Pancreas (tissue), 10 donors: ENCODE data around the gene DFFA. TPM values are rescaled to one million over a fixed set of nuclear protein-coding genes. Genes with fewer than 3 reads are reported as not detected.
"Not testable (repeated sequence)": the region's sequence is repeated elsewhere in the genome, so short reads cannot be mapped to it uniquely, and the experiment has no call there.

ENCODE experiments used
- ATAC-seq, 4 donors: fragments of 200-7000 bp; cut with Tn5 transposase; one replicate each; pipeline versions ENCODE4 v1.8.0 to v1.9.1; 2020; ENCODE audit warnings: mild to moderate bottlenecking in 4 of 4, moderate library complexity in 4 of 4
- DNase-seq, 6 donors: peaks; one replicate each; pipeline ENCODE4 v3.0.0-alpha.2; 2020
- FAIRE-seq: peaks from 2 replicates; lab custom pipeline; 2012; peaks lifted over from hg19 to GRCh38; lab: Jason Lieb, UNC
- H3K27ac ChIP-seq, 4 donors: fragments of 200-600 bp; sonication (generic); 1 replicate in 3 of 4; 2 replicates in 1 of 4; pipeline versions ENCODE4 v1.5.0 to v1.8.0; 2020
- H3K27me3 ChIP-seq, 4 donors: fragments of 200-600 bp; one replicate each; pipeline ENCODE4 v1.8.0; 2021
- H3K36me3 ChIP-seq, 3 donors: fragments of 200-600 bp; sonication (generic) in 1 of 3; one replicate each; pipeline versions ENCODE4 v1.5.0 to v1.8.0; 2020 to 2021
- H3K4me1 ChIP-seq, 3 donors: fragments of 200-600 bp; one replicate each; pipeline ENCODE4 v1.8.0; 2021
- H3K4me3 ChIP-seq, 4 donors: fragments of 200-600 bp; sonication (generic) in 2 of 4; one replicate each; pipeline versions ENCODE4 v1.5.0 to v1.8.0; 2020 to 2021
- H3K9me3 ChIP-seq, 4 donors: fragments of 200-600 bp; one replicate each; pipeline ENCODE4 v1.8.0; 2021
- WGBS, 2 donors: extraction: QIAGEN DNeasy Blood & Tissue Kit; methylation state at CpG; one replicate each; pipeline ENCODE4 v1.1.7; 2013; 5-methylcytosine and 5-hydroxymethylcytosine counted together
- intact Hi-C, 3 donors: fragments of 100-400 bp; cut with DNase I; formaldehyde crosslinking; loops; one replicate each; pipeline versions ENCODE4 v1.11.1 to v1.14.2; 2022
- polyA plus RNA-seq, 2 donors: library from polyadenylated mRNA; stranded (reverse); fragments of 200-250 nt; gene quantifications; one replicate each; pipeline ENCODE4 v1.2.3, GENCODE V29; 2013
- total RNA-seq, 6 donors: library from RNA; stranded (reverse); fragmentation: NEBNext Ultra II Directional in 4 of 6; extraction: Animal tissue kit (Norgen Biotek cat#: 25700) in 4 of 6; gene quantifications; one replicate each; pipeline versions ENCODE4 v1.2.1 to v1.2.4, GENCODE V29; 2021 to 2023
- TF ChIP-seq, protein P1 (sequence below), 4 donors: fragments of 200-600 bp; sonication (generic) in 3 of 4; IDR thresholded peaks; one replicate each; pipeline versions ENCODE4 v1.5.0 to v1.8.0; 2021; ENCODE audit warnings: antibody characterized with exemption in 4 of 4
- donor health status: healthy with polysubstance abuse.
- donor health status: DM: no; HTN: no; CAD: no; lungs with moderate emphysema.
- donor health status: DM: no; HTN: no; CAD: no.
- donor health status: control.
- donor health status: control.
- donor health status: Bipolar disorder and iron deficiency.
- donor health status: DM: yes; HTN: yes; CAD: no.
- donor health status: DM: no; HTN: no; CAD: no.
- donor health status: DM: no; HTN: no; CAD: no.
- donor health status: DM: yes; HTN: yes; CAD: no.

DFFA gene
- total and polyA plus RNA-seq, 8 donors = 6.9 to 17.4 (median 14.4) TPM

DNA sequence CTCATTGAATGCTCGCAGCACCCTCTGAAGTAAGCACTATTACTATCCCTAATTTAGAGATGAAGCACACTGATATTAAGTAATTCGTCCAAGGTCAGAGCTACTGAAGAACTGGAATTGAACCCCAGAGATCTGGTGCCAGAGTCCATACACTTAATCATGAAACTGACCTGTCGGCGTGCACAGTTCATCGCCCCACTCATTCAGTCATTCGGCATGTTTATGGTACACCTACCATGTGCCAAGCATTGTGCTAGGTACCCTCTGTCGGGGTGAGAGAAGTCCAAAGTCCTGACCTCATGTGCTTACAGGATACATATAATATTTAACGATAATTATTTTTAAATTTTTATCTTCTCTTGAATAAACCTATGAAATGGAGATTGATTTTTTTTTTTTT is 47.7 kb downstream of the DFFA start:
- Histone ChIP-seq H3K9me3 (no peaks in the 10 kb centered on the region), H3K4me1 (no peaks in the 10 kb centered on the region), H3K27ac (no peak overlapping the region), H3K4me3 (no peak overlapping the region), H3K36me3 (peaks cover 0 to 4% (median 0%) of the 10 kb centered on the region in 3 donors), H3K27me3 (no peaks in the 10 kb centered on the region)
- ATAC-seq = no peak
- WGBS, 2 donors = 67 to 79% methylated on average over 8 of the region's 8 CpGs
- TF ChIP-seq, protein P1, sequence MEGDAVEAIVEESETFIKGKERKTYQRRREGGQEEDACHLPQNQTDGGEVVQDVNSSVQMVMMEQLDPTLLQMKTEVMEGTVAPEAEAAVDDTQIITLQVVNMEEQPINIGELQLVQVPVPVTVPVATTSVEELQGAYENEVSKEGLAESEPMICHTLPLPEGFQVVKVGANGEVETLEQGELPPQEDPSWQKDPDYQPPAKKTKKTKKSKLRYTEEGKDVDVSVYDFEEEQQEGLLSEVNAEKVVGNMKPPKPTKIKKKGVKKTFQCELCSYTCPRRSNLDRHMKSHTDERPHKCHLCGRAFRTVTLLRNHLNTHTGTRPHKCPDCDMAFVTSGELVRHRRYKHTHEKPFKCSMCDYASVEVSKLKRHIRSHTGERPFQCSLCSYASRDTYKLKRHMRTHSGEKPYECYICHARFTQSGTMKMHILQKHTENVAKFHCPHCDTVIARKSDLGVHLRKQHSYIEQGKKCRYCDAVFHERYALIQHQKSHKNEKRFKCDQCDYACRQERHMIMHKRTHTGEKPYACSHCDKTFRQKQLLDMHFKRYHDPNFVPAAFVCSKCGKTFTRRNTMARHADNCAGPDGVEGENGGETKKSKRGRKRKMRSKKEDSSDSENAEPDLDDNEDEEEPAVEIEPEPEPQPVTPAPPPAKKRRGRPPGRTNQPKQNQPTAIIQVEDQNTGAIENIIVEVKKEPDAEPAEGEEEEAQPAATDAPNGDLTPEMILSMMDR (IDR thresholded peaks at IDR 0.05) = no peak
- no peak for FAIRE-seq
- intact Hi-C loops = loop anchor here in 2 of 3 donors (5.0 kb wide), 1 partner anchor 47 kb away; no protein-coding TSS in a partner anchor
- DNase-seq = no peak

DNA sequence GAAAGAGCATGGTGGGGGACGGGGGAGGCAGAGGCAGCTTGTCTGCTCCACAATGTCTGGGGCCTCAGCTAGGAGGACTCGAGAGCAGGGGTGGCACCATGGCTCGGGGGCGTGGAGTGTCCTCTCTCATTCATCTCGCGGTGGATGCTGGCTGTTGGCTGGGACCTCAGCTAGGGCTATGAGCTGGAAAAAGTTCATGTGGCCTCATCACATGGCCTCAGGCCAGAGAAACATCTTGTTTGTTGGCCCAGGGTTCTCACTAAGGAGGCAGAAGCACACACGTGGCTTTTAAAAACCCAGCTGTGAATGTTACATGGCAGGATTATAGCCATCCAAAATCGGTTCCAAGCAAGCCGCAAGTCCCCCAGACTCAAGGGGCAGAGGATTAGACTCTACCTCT is 48.3 kb downstream of the DFFA start:
- ATAC-seq = peak in 1 of 4 donors; percentile 37
- Histone ChIP-seq H3K27ac (no peak overlapping the region), H3K27me3 (no peaks in the 10 kb centered on the region), H3K4me3 (no peak overlapping the region), H3K4me1 (no peaks in the 10 kb centered on the region), H3K9me3 (no peaks in the 10 kb centered on the region), H3K36me3 (peaks cover 0 to 5% (median 0%) of the 10 kb centered on the region in 3 donors)
- intact Hi-C loops = no loop called here
- no peak for DNase-seq
- 60 to 69% methylated on average over 9 of the region's 9 CpGs for WGBS, 2 donors
- TF ChIP-seq, protein P1 (IDR thresholded peaks at IDR 0.05) = no peak
- FAIRE-seq = no peak

DNA sequence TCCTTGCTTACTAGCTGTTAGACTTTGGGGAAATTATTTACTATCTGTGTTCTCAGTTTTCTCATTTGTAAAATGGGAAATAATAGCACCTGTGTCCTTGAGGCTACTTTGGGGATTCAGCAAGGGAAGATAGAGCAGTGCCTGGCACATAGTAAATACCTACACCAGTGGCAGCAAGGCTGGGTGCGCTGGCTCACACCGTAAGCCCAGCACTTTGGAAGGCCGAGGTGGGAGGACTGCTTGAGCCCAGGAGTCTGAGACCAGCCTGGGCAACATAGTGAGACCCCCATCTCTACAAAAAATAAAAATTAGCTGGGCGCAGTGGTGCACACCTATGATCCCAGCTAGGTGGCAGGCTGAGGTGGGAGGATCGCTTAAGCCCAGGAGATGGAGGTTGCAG is 50.7 kb downstream of the DFFA start:
- Histone ChIP-seq H3K36me3 (peaks cover 0 to 13% (median 10%) of the 10 kb centered on the region in 3 donors), H3K27ac (no peak overlapping the region), H3K9me3 (no peaks in the 10 kb centered on the region), H3K4me1 (no peaks in the 10 kb centered on the region), H3K27me3 (no peaks in the 10 kb centered on the region), H3K4me3 (no peak overlapping the region)
- no peak for FAIRE-seq
- no peak for ATAC-seq
- no peak for DNase-seq
- TF ChIP-seq, protein P1 (IDR thresholded peaks at IDR 0.05) = no peak
- intact Hi-C loops = no loop called here
- 91% methylated on average over 5 of the region's 5 CpGs for WGBS, 2 donors

DNA sequence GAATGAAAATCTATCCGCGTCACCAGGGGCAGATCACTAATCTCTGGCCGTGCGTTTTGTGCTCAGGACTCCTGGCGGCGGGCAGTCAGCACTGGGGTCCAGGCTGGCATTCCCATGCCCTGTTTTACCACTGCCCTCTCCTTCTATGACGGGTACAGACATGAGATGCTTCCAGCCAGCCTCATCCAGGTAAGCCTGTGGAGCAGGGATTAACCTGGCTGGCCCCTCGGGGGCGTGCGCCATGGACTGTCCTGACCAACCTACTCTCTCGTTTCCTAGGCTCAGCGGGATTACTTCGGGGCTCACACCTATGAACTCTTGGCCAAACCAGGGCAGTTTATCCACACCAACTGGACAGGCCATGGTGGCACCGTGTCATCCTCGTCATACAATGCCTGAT is 53.0 kb downstream of the DFFA start:
- TF ChIP-seq, protein P1 (IDR thresholded peaks at IDR 0.05) = no peak
- ATAC-seq = peak in 1 of 4 donors; percentile 8
- Histone ChIP-seq H3K4me1 (no peaks in the 10 kb centered on the region), H3K27ac (no peak overlapping the region), H3K36me3 (peaks cover 0 to 23% (median 10%) of the 10 kb centered on the region in 3 donors), H3K9me3 (no peaks in the 10 kb centered on the region), H3K27me3 (no peaks in the 10 kb centered on the region), H3K4me3 (no peak overlapping the region)
- intact Hi-C loops = no loop called here
- no peak for FAIRE-seq
- DNase-seq = no peak
- 88 to 89% methylated on average over 15 of the region's 15 CpGs for WGBS, 2 donors

DNA sequence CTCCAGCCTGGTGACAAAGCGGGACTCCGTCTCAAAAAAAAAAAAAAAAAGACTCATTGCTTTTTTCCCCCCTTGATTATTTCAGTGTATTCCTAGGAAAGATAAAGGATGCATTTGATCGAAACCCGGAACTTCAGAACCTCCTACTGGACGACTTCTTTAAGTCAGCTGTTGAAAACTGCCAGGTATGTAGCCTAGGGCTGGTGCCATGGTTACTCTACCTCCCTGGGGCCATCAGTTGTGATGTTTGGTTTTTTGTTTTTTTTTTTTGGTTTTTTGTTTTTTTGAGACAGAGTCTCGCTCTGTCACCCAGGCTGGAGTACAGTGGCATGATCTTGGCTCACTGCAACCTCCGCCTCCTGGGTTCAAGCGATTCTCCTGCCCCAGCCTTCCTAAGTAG is 53.6 kb downstream of the DFFA start:
- H3K4me3 ChIP-seq, H3K27ac ChIP-seq, intact Hi-C loops, DNase-seq, H3K27me3 ChIP-seq, FAIRE-seq, ATAC-seq, H3K9me3 ChIP-seq, H3K4me1 ChIP-seq: not testable (repeated sequence)
- peaks cover 0 to 28% (median 10%) of the 10 kb centered on the region in 3 donors for H3K36me3 ChIP-seq
- WGBS, 2 donors = 90 to 95% methylated on average over 8 of the region's 8 CpGs

DNA sequence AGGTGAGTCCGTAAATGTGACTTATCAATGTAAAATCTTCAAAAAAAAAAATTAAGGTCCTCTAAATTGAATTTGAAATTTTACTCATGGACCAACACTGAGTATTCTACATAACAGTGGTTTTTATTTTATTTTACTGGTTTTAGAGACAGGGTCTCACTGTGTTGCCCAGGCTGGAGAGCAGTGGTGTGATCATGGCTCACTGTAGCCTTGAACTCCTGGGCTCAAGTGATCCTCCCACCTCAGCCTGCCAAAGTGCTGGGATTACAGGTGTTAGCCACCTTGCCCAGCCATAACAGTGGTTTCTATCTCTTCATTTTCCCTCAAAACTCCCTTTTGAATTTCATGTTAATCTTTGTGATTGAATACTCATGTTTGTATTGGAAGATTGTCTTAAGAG is 56.4 kb downstream of the DFFA start:
- H3K27me3 ChIP-seq, H3K4me3 ChIP-seq, H3K27ac ChIP-seq, FAIRE-seq, ATAC-seq, H3K4me1 ChIP-seq, DNase-seq, H3K9me3 ChIP-seq, intact Hi-C loops: not testable (repeated sequence)
- WGBS, 2 donors = 95 to 100% methylated on average over 1 of the region's 1 CpG
- peaks cover 0 to 45% (median 25%) of the 10 kb centered on the region in 3 donors for H3K36me3 ChIP-seq
